GM12875 (cell line): ENCODE results near the gene TWIST1.

Source experiments
- H3K4me3 ChIP-seq: one replicate; pipeline ENCODE4 v1.5.1; 2011; ENCODE audit warnings: low read depth, low read length, control low read depth
- CTCF ChIP-seq: IDR thresholded peaks from 2 replicates; pipeline ENCODE4 v1.5.1; 2011; ENCODE audit warnings: low read depth, mild to moderate bottlenecking, control low read depth, inconsistent platforms, low read length, moderate library complexity, borderline replicate concordance; ENCODE audit not compliant: insufficient read depth

Gene TWIST1

GRCh38 chr7:19094138-19094537 lies 23.3 kb downstream of the TWIST1 start:
- H3K4me3 ChIP-seq, result no peak overlapping the region
- TF ChIP-seq CTCF, result no peak

- no peak overlapping the region for H3K4me3 ChIP-seq
- no peak for TF ChIP-seq CTCF
Observed at GRCh38 chr7:19091550-19092200, 25.8 kb downstream of the TWIST1 start.

- no peak for TF ChIP-seq CTCF
- H3K4me3 ChIP-seq, result no peak overlapping the region
Observed at GRCh38 chr7:19090526-19090925, 26.9 kb downstream of the TWIST1 start.

GRCh38 chr7:19089797-19090196 lies 27.6 kb downstream of the TWIST1 start:
- H3K4me3 ChIP-seq, result no peak overlapping the region
- no peak for TF ChIP-seq CTCF

- no peak overlapping the region for H3K4me3 ChIP-seq
- TF ChIP-seq CTCF, result no peak
Observed at GRCh38 chr7:19089378-19089777, 28.1 kb downstream of the TWIST1 start.

- no peak overlapping the region for H3K4me3 ChIP-seq
- TF ChIP-seq CTCF, result no peak
Observed at GRCh38 chr7:19080093-19080492, 37.3 kb downstream of the TWIST1 start.

GRCh38 chr7:19079066-19079465 lies 38.4 kb downstream of the TWIST1 start:
- TF ChIP-seq CTCF, result no peak
- no peak overlapping the region for H3K4me3 ChIP-seq
